Duodenal mucosa (tissue), 2 donors: ENCODE measurements around the gene RAD18.

ENCODE experiments used
- H3K27ac ChIP-seq: one replicate; pipeline ENCODE4 v1.7.0; 2013; ENCODE audit warnings: low read depth, low read length
- H3K27me3 ChIP-seq, 2 donors: one replicate each; pipeline ENCODE4 v1.7.0; 2013; ENCODE audit warnings: low read length in 2 of 2, control low read depth in 1 of 2; ENCODE audit not compliant: insufficient read depth in 2 of 2, control insufficient read depth in 1 of 2
- H3K36me3 ChIP-seq, 2 donors: one replicate each; pipeline ENCODE4 v1.7.0; 2013; ENCODE audit warnings: low read length in 2 of 2, control low read depth in 1 of 2; ENCODE audit not compliant: insufficient read depth in 2 of 2, control insufficient read depth in 1 of 2
- H3K4me1 ChIP-seq, 2 donors: one replicate each; pipeline ENCODE4 v1.7.0; 2013; ENCODE audit warnings: low read length in 2 of 2, control low read depth in 1 of 2; ENCODE audit not compliant: insufficient read depth in 2 of 2, control insufficient read depth in 1 of 2
- H3K4me3 ChIP-seq, 2 donors: one replicate each; pipeline ENCODE4 v1.7.0; 2013; ENCODE audit warnings: low read length in 2 of 2, low read depth in 1 of 2
- H3K9ac ChIP-seq, 2 donors: one replicate each; pipeline ENCODE4 v1.7.0; 2013; ENCODE audit warnings: low read length in 2 of 2, low read depth in 1 of 2
- H3K9me3 ChIP-seq, 2 donors: one replicate each; pipeline ENCODE4 v1.7.0; 2013; ENCODE audit warnings: low read length in 2 of 2, control low read depth in 1 of 2; ENCODE audit not compliant: control insufficient read depth in 1 of 2

Gene RAD18

DNA sequence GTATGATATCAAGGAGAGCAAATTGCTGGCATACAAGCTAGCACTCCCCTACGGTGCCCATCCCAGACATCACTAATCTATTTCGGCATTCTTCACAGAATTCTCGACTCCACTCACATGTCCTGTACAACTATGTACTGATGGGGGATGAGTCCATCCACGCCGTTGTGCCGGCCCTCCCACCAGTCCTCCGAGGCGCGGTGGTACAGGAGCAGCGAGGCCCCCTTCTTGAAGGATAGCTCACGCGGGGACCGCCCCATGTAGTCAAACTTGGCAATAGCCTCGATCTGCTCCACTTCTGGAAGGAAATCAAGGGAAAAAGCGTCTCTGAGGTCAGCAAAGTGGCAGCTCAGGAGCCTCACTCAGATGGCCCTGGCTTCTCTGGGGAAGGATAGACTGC, 31.0 kb upstream of the RAD18 start:
- no peak overlapping the region for H3K4me3 ChIP-seq
- no peaks in the 10 kb centered on the region for H3K27me3 ChIP-seq
- H3K4me1 ChIP-seq = no peaks in the 10 kb centered on the region
- no peaks in the 10 kb centered on the region for H3K9me3 ChIP-seq
- H3K36me3 ChIP-seq = no peaks in the 10 kb centered on the region
- no peak overlapping the region for H3K27ac ChIP-seq
- H3K9ac ChIP-seq = no peak overlapping the region

DNA sequence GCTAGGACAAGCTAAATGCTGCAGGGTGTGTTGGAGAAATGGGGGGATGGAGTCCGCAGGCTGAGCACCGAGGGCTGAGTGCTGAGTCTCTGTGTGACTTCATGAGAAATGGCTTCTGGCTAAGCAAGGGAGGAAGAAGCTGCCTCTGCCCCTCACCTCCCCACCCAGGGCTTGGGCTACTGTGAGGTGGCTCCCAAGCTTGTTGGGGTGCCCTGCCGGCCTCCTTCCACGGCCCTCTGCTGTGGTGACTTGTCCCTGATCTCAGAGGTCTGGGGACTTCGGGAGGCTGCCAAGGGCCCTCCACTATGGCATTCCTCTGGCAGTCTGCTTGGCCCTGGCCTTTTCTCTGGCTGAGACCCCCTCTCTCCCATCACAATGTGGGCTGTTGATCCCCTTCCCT, 30.1 kb upstream of the RAD18 start:
- no peak overlapping the region for H3K9ac ChIP-seq
- H3K27ac ChIP-seq = no peak overlapping the region
- no peaks in the 10 kb centered on the region for H3K36me3 ChIP-seq
- H3K9me3 ChIP-seq = no peaks in the 10 kb centered on the region
- no peaks in the 10 kb centered on the region for H3K27me3 ChIP-seq
- H3K4me3 ChIP-seq = no peak overlapping the region
- H3K4me1 ChIP-seq = no peaks in the 10 kb centered on the region

DNA sequence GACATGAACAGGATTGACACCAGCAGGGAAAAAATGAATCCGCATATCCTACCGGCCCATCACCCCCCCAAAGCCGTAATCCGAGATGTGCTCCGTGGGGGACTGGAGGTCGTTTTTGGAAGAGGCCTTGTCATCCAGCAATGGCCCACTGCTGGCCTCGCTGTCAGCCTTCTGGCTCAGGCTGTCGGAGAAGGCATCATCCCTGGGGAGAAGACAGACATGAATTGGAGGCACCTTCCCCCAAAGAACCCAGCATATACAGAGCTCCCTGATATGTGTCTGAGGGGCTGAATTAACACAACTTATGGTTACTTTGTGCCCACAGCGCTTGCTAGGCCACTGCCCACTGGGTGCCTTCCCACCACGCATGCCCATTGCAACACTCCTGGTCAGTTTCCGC, 29.6 kb upstream of the RAD18 start:
- Histone ChIP-seq H3K4me1 (no peaks in the 10 kb centered on the region), H3K9ac (no peak overlapping the region), H3K9me3 (no peaks in the 10 kb centered on the region), H3K36me3 (no peaks in the 10 kb centered on the region), H3K27me3 (no peaks in the 10 kb centered on the region), H3K4me3 (no peak overlapping the region), H3K27ac (no peak overlapping the region)

DNA sequence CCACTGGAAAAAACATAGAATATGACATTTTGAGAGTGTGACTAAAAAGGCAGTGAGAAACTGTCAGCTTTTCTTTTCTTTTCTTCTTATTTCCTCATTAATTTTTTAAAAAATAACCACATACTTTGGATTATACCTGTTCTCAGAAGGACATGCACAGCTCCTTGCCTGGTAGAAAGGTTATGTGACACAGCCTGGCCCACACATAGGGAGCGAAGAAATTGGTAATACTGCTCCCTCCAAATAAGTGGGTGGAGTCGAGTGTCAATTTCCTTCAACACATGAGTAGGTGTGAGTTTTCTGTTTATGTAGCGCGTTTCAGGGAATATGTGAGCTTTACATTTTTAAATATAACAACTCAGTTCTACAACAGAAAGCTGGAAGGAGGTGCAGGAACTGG, 28.9 kb upstream of the RAD18 start:
- Histone ChIP-seq H3K36me3 (no peaks in the 10 kb centered on the region), H3K27me3 (no peaks in the 10 kb centered on the region), H3K27ac (no peak overlapping the region), H3K9me3 (no peaks in the 10 kb centered on the region), H3K9ac (no peak overlapping the region), H3K4me3 (no peak overlapping the region), H3K4me1 (no peaks in the 10 kb centered on the region)

DNA sequence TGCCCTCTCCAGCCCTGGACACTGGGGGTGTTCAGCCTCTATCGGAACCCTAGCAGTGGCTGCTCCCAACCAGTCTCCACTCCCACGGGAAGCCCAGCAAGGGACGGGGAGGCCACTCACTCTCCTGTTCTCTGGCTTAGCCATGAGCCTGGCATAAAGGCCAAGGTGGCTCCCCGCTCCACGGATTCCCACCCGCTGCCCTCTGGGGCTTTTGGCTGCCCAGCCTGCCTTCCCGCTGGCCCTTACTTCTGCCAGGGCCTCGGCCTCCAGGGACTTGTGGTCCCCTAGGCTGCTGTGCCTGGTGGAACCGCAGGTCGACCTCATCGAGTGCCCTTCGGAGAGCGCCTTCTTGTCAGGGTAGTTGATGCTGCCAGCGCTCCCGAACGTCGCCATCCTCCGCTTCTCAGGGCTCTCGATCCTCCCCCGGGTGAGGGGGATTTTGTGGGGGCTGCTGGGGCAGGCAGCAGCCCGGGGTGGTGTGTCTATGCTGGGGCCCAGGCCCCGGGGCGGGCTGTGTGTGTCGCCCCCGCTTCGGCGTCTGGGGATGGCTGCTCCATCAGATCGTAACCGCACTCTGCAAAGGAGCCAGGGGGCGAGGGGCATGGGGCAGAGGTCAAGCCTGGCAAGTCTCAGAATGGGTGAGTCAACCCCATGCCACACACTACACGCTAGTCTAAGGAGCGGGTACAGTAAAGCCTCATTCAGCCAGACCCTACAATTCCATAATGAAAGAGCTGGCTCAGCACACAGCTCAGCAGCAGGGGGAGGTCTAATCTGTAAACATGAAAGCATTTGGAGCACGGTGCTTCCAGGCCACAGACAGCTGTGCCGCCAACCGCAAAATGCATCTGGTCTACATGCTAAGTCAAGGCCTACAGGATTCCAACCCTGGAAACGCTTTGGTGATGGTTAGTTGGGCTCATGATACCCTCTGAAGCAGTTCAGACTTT, 27.3 kb upstream of the RAD18 start:
- Histone ChIP-seq H3K4me3 (no peak overlapping the region), H3K36me3 (no peaks in the 10 kb centered on the region), H3K27me3 (no peaks in the 10 kb centered on the region), H3K4me1 (no peaks in the 10 kb centered on the region), H3K9me3 (no peaks in the 10 kb centered on the region), H3K27ac (no peak overlapping the region), H3K9ac (no peak overlapping the region)

GRCh38 chr3:8988791-8989558, 25.7 kb upstream of the RAD18 start:
- no peak overlapping the region for H3K9ac ChIP-seq
- no peak overlapping the region for H3K4me3 ChIP-seq
- no peaks in the 10 kb centered on the region for H3K36me3 ChIP-seq
- no peak overlapping the region for H3K27ac ChIP-seq
- no peaks in the 10 kb centered on the region for H3K9me3 ChIP-seq
- no peaks in the 10 kb centered on the region for H3K27me3 ChIP-seq
- peaks cover 0 to 2% of the 10 kb centered on the region in 2 donors for H3K4me1 ChIP-seq

DNA sequence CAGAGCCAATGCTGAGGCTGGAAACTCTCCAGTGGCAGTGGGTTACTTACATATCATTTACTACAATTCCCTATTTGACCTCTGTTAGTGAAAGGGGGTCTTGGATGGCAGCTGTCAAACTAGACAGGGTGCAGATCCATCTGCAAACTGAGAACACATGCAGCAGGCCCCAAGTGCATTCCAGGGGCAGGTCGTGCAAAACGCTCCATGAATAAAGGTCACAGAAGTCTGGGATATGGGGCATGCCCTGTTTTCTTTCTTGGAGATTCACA, 25.0 kb upstream of the RAD18 start:
- Histone ChIP-seq H3K4me1 (peaks cover 6 to 8% of the 10 kb centered on the region in 2 donors), H3K4me3 (no peak overlapping the region), H3K27me3 (no peaks in the 10 kb centered on the region), H3K36me3 (no peaks in the 10 kb centered on the region), H3K27ac (no peak overlapping the region), H3K9ac (no peak overlapping the region), H3K9me3 (no peaks in the 10 kb centered on the region)

GRCh38 chr3:8987645-8988383, 24.5 kb upstream of the RAD18 start:
- Histone ChIP-seq H3K4me1 (peaks cover 11 to 14% of the 10 kb centered on the region in 2 donors), H3K27me3 (no peaks in the 10 kb centered on the region), H3K9ac (no peak overlapping the region)

GRCh38 chr3:8987226-8987625, 24.0 kb upstream of the RAD18 start:
- Histone ChIP-seq H3K9me3 (no peaks in the 10 kb centered on the region), H3K27me3 (no peaks in the 10 kb centered on the region), H3K4me3 (no peak overlapping the region), H3K4me1 (peaks cover 14 to 15% of the 10 kb centered on the region in 2 donors), H3K36me3 (no peaks in the 10 kb centered on the region), H3K9ac (no peak overlapping the region), H3K27ac (no peak overlapping the region)

More at GRCh38 chr3:8987645-8988383, 24.5 kb upstream of the RAD18 start:
- Histone ChIP-seq H3K9me3 (no peaks in the 10 kb centered on the region), H3K4me3 (no peak overlapping the region), H3K27ac (no peak overlapping the region), H3K36me3 (no peaks in the 10 kb centered on the region)

DNA sequence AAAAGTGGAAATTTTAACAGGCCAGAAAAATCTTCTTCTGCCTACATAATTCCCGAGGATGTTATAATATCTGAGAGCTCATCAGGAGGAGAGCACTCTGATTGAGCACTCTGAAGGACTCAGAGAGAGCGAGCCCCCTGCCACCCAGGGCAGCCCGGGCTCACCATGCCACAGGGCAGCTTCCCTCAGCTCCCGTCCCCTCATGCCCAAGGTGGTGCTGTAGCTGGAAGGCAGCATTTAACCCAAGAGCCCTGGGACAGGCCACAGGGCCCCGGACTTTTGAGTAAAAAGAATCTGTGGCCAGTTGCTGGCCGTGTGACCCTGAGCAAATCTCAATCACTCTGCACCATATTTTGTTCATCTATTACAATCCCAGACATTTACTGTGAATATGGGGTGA, 23.5 kb upstream of the RAD18 start:
- Histone ChIP-seq H3K4me3 (no peak overlapping the region), H3K4me1 (peaks cover 16 to 20% of the 10 kb centered on the region in 2 donors), H3K27me3 (no peaks in the 10 kb centered on the region), H3K36me3 (no peaks in the 10 kb centered on the region), H3K27ac (no peak overlapping the region), H3K9me3 (no peaks in the 10 kb centered on the region), H3K9ac (no peak overlapping the region)
